B cell (primary cell): ENCODE results near the gene RDH11.
A peak's percentile ranks its signal among the peaks of the same experiment; 100 is the strongest.

Source experiments
- EZH2 ChIP-seq: IDR thresholded peaks from 2 replicates; pipeline ENCODE4 v1.6.1; 2012; ENCODE audit warnings: borderline replicate concordance, low read depth, mild to moderate bottlenecking, moderate library complexity, low read length; ENCODE audit not compliant: insufficient read depth, poor library complexity, severe bottlenecking
- TF ChIP-seq, protein P1 (sequence below): fragments of 200-600 bp; IDR thresholded peaks from one replicate; pipeline ENCODE4 v1.8.0; 2022; ENCODE audit warnings: antibody characterized with exemption, mild to moderate bottlenecking

DNA sequence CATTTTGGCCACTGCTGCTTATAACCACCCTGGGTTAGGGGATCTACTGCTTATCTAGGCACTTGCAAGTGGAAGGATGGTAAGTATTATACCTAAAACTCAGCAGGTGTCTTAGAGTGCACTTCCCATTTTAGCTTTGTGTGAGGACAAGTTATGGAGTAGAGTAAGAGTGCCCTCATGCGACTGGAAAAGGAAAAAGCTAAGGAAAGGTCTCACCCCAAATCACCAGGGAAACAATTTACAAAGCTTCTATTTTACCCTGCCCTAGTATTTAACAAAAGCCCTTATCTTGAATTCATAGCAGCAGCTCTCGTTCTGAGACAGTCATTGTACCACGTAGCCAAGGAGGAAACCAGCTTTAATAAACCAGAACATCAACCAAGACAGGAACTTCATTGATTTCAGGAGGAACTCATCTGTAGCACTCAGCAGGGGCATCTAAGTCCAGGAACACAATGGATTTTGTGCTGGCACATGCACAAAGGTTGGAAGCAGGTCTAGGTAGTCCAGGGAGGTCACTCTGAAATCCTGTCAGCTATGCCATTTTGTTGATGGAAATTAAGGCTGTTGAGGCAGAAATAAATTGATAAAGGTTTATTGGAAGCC is 9.0 kb upstream of the RDH11 start:
- TF ChIP-seq, protein P1, sequence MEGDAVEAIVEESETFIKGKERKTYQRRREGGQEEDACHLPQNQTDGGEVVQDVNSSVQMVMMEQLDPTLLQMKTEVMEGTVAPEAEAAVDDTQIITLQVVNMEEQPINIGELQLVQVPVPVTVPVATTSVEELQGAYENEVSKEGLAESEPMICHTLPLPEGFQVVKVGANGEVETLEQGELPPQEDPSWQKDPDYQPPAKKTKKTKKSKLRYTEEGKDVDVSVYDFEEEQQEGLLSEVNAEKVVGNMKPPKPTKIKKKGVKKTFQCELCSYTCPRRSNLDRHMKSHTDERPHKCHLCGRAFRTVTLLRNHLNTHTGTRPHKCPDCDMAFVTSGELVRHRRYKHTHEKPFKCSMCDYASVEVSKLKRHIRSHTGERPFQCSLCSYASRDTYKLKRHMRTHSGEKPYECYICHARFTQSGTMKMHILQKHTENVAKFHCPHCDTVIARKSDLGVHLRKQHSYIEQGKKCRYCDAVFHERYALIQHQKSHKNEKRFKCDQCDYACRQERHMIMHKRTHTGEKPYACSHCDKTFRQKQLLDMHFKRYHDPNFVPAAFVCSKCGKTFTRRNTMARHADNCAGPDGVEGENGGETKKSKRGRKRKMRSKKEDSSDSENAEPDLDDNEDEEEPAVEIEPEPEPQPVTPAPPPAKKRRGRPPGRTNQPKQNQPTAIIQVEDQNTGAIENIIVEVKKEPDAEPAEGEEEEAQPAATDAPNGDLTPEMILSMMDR: peak; percentile 72
- no peak for TF ChIP-seq EZH2
